ENCODE results near the gene STARD3.

GRCh38 chr17:39674702-39675389 lies 37.9 kb downstream of the STARD3 start:
- TF ChIP-seq EZH2 (IDR thresholded peaks at IDR 0.05) = no peak
- no peak for TF ChIP-seq POLR2AphosphoS5 (IDR thresholded peaks at IDR 0.05; ENCODE audit: borderline replicate concordance, low read depth, low read length)
- TF ChIP-seq FOXP2 (optimal IDR thresholded peaks at IDR 0.05; ENCODE audit: control extremely low read depth, extremely low read length, insufficient read depth) = no peak
